Uterus (tissue), 4 donors: Measurements from ENCODE around the gene MATN3. TPM values are rescaled to one million over a fixed set of nuclear protein-coding genes. Genes with fewer than 3 reads are reported as not detected.

Experiments
- DNase-seq, 2 donors: peaks; one replicate each; pipeline ENCODE4 v3.0.0-alpha.2; 2019 to 2020
- H3K27ac ChIP-seq, 2 donors: fragments of 200-600 bp; sonication (generic); 1 replicate in 1 of 2; 2 replicates in 1 of 2; pipeline ENCODE4 v1.5.1; 2016 to 2018
- H3K27me3 ChIP-seq, 2 donors: fragments of 200-600 bp; sonication (generic); one replicate each; pipeline ENCODE4 v1.5.1; 2018 to 2019; ENCODE audit warnings: control low read depth in 1 of 2
- H3K36me3 ChIP-seq, 2 donors: fragments of 200-600 bp; sonication (generic); one replicate each; pipeline ENCODE4 v1.5.1; 2019; ENCODE audit warnings: control low read depth in 1 of 2
- H3K4me1 ChIP-seq, 2 donors: fragments of 200-600 bp; sonication (generic); one replicate each; pipeline ENCODE4 v1.5.1; 2018 to 2019; ENCODE audit warnings: control low read depth in 1 of 2
- H3K4me3 ChIP-seq, 2 donors: fragments of 200-600 bp; sonication (generic); 1 replicate in 1 of 2; 2 replicates in 1 of 2; pipeline ENCODE4 v1.5.1; 2018 to 2019; ENCODE audit warnings: mild to moderate bottlenecking in 1 of 2
- H3K9me3 ChIP-seq, 2 donors: fragments of 200-600 bp; sonication (generic); one replicate each; pipeline ENCODE4 v1.5.1; 2019; ENCODE audit warnings: control low read depth in 1 of 2
- POLR2A ChIP-seq, 2 donors: fragments of 450-650 bp; IDR thresholded peaks; one replicate each; pipeline ENCODE4 v1.6.1; 2016; ENCODE audit warnings: antibody characterized with exemption in 2 of 2, mild to moderate bottlenecking in 1 of 2, moderate library complexity in 1 of 2
- intact Hi-C: fragments of 100-400 bp; cut with DNase I; formaldehyde crosslinking; loops from one replicate; pipeline ENCODE4 v1.15.1; 2023; ENCODE audit warnings: low total_unique reads
- total RNA-seq, 4 donors: library from RNA; depleted of rRNA in 3 of 4; stranded (reverse); fragments of >200 nt in 3 of 4; gene quantifications; one replicate each; pipeline versions ENCODE4 v1.1.0 to v1.2.4, GENCODE V29; 2014 to 2023
- TF ChIP-seq, protein P1 (sequence below), 4 experiments: fragments of 200-600 bp in 2 of 4; fragments of 450-650 bp in 2 of 4; sonication (generic) in 2 of 4; IDR thresholded peaks; one replicate each; pipeline ENCODE4 v1.5.1; 2016 to 2019; ENCODE audit warnings: antibody characterized with exemption in 4 of 4, mild to moderate bottlenecking in 2 of 4, moderate library complexity in 1 of 4
- donor health status: DM: yes; HTN: yes; CAD: no.

MATN3 gene
- total RNA-seq, 4 donors from 2014 or later = 1.2 to 2.1 (median 1.3) TPM

- peak overlapping the region in 1 of 2 donors; percentile 60 for H3K4me3 ChIP-seq
Measured at GRCh38 chr2:19988600-19988999, 23.9 kb downstream of the MATN3 start.

DNA sequence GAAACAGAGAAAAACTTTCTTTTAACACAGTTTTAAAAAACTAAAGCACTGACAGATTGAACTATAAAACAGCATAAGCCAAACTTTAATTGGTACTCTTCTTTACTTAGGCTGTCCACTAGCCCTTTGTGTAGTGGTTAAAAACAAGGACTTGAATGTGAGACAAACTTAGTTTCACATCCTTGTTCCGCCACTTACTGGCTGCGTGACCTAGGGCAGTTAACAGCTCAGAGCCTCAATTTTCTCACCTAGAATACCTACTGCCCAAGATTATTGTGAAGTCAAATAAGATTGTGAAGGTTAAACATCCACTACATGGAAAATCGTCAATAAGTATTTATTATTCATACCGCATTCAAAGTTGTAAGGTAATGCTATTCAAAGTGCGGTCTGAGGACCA is 24.5 kb downstream of the MATN3 start:
- DNase-seq = no peak
- Histone ChIP-seq H3K27me3 (no peaks in the 10 kb centered on the region), H3K4me1 (no peaks in the 10 kb centered on the region), H3K27ac (no peak overlapping the region), H3K9me3 (no peaks in the 10 kb centered on the region), H3K36me3 (no peaks in the 10 kb centered on the region), H3K4me3 (no peak overlapping the region)
- intact Hi-C loops = no loop called here
- TF ChIP-seq, protein P1, sequence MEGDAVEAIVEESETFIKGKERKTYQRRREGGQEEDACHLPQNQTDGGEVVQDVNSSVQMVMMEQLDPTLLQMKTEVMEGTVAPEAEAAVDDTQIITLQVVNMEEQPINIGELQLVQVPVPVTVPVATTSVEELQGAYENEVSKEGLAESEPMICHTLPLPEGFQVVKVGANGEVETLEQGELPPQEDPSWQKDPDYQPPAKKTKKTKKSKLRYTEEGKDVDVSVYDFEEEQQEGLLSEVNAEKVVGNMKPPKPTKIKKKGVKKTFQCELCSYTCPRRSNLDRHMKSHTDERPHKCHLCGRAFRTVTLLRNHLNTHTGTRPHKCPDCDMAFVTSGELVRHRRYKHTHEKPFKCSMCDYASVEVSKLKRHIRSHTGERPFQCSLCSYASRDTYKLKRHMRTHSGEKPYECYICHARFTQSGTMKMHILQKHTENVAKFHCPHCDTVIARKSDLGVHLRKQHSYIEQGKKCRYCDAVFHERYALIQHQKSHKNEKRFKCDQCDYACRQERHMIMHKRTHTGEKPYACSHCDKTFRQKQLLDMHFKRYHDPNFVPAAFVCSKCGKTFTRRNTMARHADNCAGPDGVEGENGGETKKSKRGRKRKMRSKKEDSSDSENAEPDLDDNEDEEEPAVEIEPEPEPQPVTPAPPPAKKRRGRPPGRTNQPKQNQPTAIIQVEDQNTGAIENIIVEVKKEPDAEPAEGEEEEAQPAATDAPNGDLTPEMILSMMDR (IDR thresholded peaks at IDR 0.05) = no peak
- no peak for TF ChIP-seq POLR2A (IDR thresholded peaks at IDR 0.05)

More at GRCh38 chr2:19988600-19988999, 23.9 kb downstream of the MATN3 start:
- no peaks in the 10 kb centered on the region for H3K4me1 ChIP-seq
- TF ChIP-seq POLR2A (IDR thresholded peaks at IDR 0.05) = no peak
- TF ChIP-seq, protein P1 (IDR thresholded peaks at IDR 0.05) = no peak
- H3K27ac ChIP-seq = no peak overlapping the region
- H3K36me3 ChIP-seq = no peaks in the 10 kb centered on the region
- DNase-seq = no peak
- H3K27me3 ChIP-seq = no peaks in the 10 kb centered on the region
- H3K9me3 ChIP-seq = no peaks in the 10 kb centered on the region
- intact Hi-C loops = no loop called here

DNA sequence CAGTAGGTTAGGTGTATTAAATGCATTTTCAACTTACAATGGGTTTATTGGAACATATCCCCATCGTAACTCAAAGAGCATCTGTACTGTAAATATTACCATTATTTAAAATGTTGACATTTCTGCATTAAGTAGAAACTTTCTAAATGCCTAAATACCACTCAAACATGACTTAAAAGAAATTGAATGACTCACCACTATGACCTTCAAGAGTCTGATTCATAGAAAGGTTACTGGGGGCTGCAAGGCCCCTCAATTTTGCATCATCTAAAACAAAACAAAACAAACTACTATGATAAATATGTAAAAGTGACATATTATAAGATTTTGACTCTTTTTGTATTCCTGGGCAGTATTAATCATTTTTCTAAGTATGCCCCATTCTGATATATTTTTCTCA is 30.2 kb downstream of the MATN3 start:
- intact Hi-C loops = no loop called here
- Histone ChIP-seq H3K9me3 (no peaks in the 10 kb centered on the region), H3K36me3 (no peaks in the 10 kb centered on the region), H3K4me1 (no peaks in the 10 kb centered on the region), H3K4me3 (no peak overlapping the region), H3K27me3 (no peaks in the 10 kb centered on the region), H3K27ac (no peak overlapping the region)
- DNase-seq = no peak
- TF ChIP-seq, protein P1 (IDR thresholded peaks at IDR 0.05) = no peak
- no peak for TF ChIP-seq POLR2A (IDR thresholded peaks at IDR 0.05)

- no peaks in the 10 kb centered on the region for H3K9me3 ChIP-seq
- TF ChIP-seq, protein P1 (IDR thresholded peaks at IDR 0.05) = no peak
- TF ChIP-seq POLR2A (IDR thresholded peaks at IDR 0.05) = no peak
- no peaks in the 10 kb centered on the region for H3K27me3 ChIP-seq
- DNase-seq = no peak
- intact Hi-C loops = no loop called here
- H3K4me3 ChIP-seq = no peak overlapping the region
- H3K4me1 ChIP-seq = no peaks in the 10 kb centered on the region
- no peak overlapping the region for H3K27ac ChIP-seq
- H3K36me3 ChIP-seq = no peaks in the 10 kb centered on the region
Measured at GRCh38 chr2:19979932-19980331, 32.5 kb downstream of the MATN3 start.

DNA sequence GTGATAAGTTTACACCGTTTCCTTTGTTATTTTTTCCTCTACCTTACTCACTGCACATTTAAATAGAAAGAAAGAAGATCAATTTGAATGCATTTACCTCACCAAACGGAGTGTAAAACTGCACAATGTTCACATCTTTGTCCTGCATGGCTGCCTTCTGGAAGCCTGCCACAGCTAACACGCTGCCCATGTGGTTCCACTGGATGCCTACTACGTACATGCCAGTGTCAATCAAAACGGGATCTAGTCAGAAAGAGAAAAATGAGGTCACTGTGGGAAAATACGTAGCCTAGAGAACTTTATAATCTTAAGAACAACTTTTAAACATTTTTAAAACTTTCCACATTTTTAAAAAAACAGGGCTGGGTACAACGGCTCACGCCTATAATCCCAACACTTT is 39.0 kb downstream of the MATN3 start:
- H3K4me3 ChIP-seq = no peak overlapping the region
- intact Hi-C loops = no loop called here

More for the DNA sequence above, 39.0 kb downstream of the MATN3 start:
- TF ChIP-seq POLR2A (IDR thresholded peaks at IDR 0.05) = no peak
- TF ChIP-seq, protein P1 (IDR thresholded peaks at IDR 0.05) = no peak
- H3K27ac ChIP-seq = no peak overlapping the region
- H3K27me3 ChIP-seq = no peaks in the 10 kb centered on the region
- no peaks in the 10 kb centered on the region for H3K4me1 ChIP-seq
- no peak for DNase-seq
- no peaks in the 10 kb centered on the region for H3K9me3 ChIP-seq
- no peaks in the 10 kb centered on the region for H3K36me3 ChIP-seq
